ENCODE results near the gene ATP10A. TPM values are rescaled to one million over a fixed set of nuclear protein-coding genes. Genes with fewer than 3 reads are reported as not detected.

The ATP10A gene
- polyA plus RNA-seq, 1 donor (not counting 4 experiments of a cell fraction or from before 2014, with no cell fraction given) = not detected

DNA sequence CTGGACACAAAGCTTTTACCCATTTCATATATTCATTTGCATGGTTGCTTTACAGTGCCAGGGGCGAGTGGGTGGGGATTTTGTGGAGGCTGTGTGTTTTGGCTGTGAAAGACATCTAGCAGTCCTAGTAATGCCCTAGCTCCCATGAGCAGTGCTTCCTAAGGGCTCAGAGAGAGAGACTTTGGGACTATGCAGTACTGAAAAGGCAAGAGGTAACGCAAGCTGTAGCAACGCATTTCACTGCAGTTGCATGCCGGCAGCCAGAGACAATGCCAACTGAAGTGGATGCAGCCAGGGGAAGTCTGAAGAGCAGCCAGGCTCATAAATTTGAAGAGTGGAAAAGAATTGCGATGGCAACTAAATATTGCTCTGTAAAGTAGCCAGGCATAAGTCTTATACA is 27.4 kb upstream of the ATP10A start:
- H3K4me1 ChIP-seq (ENCODE audit: control insufficient read depth, extremely low read depth, insufficient read depth, low read length) = no peaks in the 10 kb centered on the region
- DNase-seq (ENCODE audit: low read depth, low spot score) = no peak
- no peak for TF ChIP-seq EZH2 (IDR thresholded peaks at IDR 0.05; ENCODE audit: low read length)
- no peaks in the 10 kb centered on the region for H3K36me3 ChIP-seq (ENCODE audit: control insufficient read depth in 2 of 2, extremely low read depth in 1 of 2, insufficient read depth in 2 of 2, low read length in 2 of 2)
- H4K20me1 ChIP-seq (ENCODE audit: control insufficient read depth, extremely low read depth, insufficient read depth, low read length) = no peaks in the 10 kb centered on the region
- no peaks in the 10 kb centered on the region for H3K27me3 ChIP-seq (ENCODE audit: control insufficient read depth, extremely low read depth, insufficient read depth, low read length)
- no peak overlapping the region for H3K4me3 ChIP-seq (ENCODE audit: control insufficient read depth in 2 of 3, extremely low read depth in 1 of 3, insufficient read depth in 2 of 3, low read depth in 1 of 3, low read length in 3 of 3)
- dilution Hi-C loops (cut with MboI; ENCODE audit: extremely low pct_ligation_motif_present, low sequenced_read_pairs) = no loop called here
- H3K9me3 ChIP-seq (ENCODE audit: control insufficient read depth, low read depth, low read length) = peaks cover 3% of the 10 kb centered on the region
- no peak overlapping the region for H3K9ac ChIP-seq (ENCODE audit: control insufficient read depth, extremely low read depth, insufficient read depth, low read length)
- no peak for FAIRE-seq
- H3K27ac ChIP-seq (ENCODE audit: control insufficient read depth, insufficient read depth, low read length) = no peak overlapping the region
- no peak overlapping the region for H2AFZ ChIP-seq (ENCODE audit: control insufficient read depth, low read length)
- H3K9me1 ChIP-seq (ENCODE audit: control insufficient read depth, extremely low read depth, insufficient read depth, low read length) = no peaks in the 10 kb centered on the region
- H3K4me2 ChIP-seq (ENCODE audit: control insufficient read depth, extremely low read depth, insufficient read depth, low read depth, low read length) = no peak overlapping the region
- H3K79me2 ChIP-seq (ENCODE audit: control insufficient read depth, insufficient read depth, low read length) = no peaks in the 10 kb centered on the region

DNA sequence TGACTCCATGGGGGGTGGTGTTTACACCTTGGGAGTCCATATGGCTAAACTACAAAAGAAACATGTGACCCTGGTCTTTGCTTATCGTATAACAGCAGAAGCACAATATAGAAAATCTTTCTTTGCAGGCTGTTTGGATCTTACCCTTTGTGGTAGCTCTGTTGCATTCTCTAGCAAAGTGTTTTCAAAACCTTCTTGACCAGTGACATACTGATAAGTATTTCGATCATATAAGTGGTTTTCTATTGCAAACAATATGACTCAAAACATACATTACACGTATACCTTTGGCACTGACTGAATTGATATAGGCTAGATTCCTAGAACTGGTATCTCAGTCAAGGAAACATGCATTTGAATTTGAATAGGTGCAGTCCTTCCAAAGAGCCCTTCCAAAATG is 24.7 kb upstream of the ATP10A start:
- H3K9ac ChIP-seq (ENCODE audit: control insufficient read depth, extremely low read depth, insufficient read depth, low read length) = no peak overlapping the region
- DNase-seq (ENCODE audit: low read depth, low spot score) (no peak), FAIRE-seq (no peak)
- no peak overlapping the region for H2AFZ ChIP-seq (ENCODE audit: control insufficient read depth, low read length)
- no peaks in the 10 kb centered on the region for H3K36me3 ChIP-seq (ENCODE audit: control insufficient read depth in 2 of 2, extremely low read depth in 1 of 2, insufficient read depth in 2 of 2, low read length in 2 of 2)
- no peaks in the 10 kb centered on the region for H3K27me3 ChIP-seq (ENCODE audit: control insufficient read depth, extremely low read depth, insufficient read depth, low read length)
- H3K9me1 ChIP-seq (ENCODE audit: control insufficient read depth, extremely low read depth, insufficient read depth, low read length) = no peaks in the 10 kb centered on the region
- no peak overlapping the region for H3K4me3 ChIP-seq (ENCODE audit: control insufficient read depth in 2 of 3, extremely low read depth in 1 of 3, insufficient read depth in 2 of 3, low read depth in 1 of 3, low read length in 3 of 3)
- TF ChIP-seq, protein P1, sequence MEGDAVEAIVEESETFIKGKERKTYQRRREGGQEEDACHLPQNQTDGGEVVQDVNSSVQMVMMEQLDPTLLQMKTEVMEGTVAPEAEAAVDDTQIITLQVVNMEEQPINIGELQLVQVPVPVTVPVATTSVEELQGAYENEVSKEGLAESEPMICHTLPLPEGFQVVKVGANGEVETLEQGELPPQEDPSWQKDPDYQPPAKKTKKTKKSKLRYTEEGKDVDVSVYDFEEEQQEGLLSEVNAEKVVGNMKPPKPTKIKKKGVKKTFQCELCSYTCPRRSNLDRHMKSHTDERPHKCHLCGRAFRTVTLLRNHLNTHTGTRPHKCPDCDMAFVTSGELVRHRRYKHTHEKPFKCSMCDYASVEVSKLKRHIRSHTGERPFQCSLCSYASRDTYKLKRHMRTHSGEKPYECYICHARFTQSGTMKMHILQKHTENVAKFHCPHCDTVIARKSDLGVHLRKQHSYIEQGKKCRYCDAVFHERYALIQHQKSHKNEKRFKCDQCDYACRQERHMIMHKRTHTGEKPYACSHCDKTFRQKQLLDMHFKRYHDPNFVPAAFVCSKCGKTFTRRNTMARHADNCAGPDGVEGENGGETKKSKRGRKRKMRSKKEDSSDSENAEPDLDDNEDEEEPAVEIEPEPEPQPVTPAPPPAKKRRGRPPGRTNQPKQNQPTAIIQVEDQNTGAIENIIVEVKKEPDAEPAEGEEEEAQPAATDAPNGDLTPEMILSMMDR (optimal IDR thresholded peaks at IDR 0.05 in 1 of 3, IDR thresholded peaks at IDR 0.05 in 1 of 3, conservative IDR thresholded peaks at IDR 0.05 in 1 of 3; ENCODE audit: extremely low read depth in 1 of 3, insufficient read depth in 2 of 3, low read length in 3 of 3) = no peak
- no peak for TF ChIP-seq EZH2 (IDR thresholded peaks at IDR 0.05; ENCODE audit: low read length)
- no peaks in the 10 kb centered on the region for H4K20me1 ChIP-seq (ENCODE audit: control insufficient read depth, extremely low read depth, insufficient read depth, low read length)
- dilution Hi-C loops (cut with MboI; ENCODE audit: extremely low pct_ligation_motif_present, low sequenced_read_pairs) = no loop called here
- H3K27ac ChIP-seq (ENCODE audit: control insufficient read depth, insufficient read depth, low read length) = no peak overlapping the region
- H3K4me1 ChIP-seq (ENCODE audit: control insufficient read depth, extremely low read depth, insufficient read depth, low read length) = no peaks in the 10 kb centered on the region
- no peak overlapping the region for H3K4me2 ChIP-seq (ENCODE audit: control insufficient read depth, extremely low read depth, insufficient read depth, low read depth, low read length)
- H3K79me2 ChIP-seq (ENCODE audit: control insufficient read depth, insufficient read depth, low read length) = no peaks in the 10 kb centered on the region
- peaks cover 3% of the 10 kb centered on the region for H3K9me3 ChIP-seq (ENCODE audit: control insufficient read depth, low read depth, low read length)

- Histone ChIP-seq H2AFZ (ENCODE audit: control insufficient read depth, low read length) (no peak overlapping the region), H4K20me1 (ENCODE audit: control insufficient read depth, extremely low read depth, insufficient read depth, low read length) (no peaks in the 10 kb centered on the region), H3K27ac (ENCODE audit: control insufficient read depth, insufficient read depth, low read length) (no peak overlapping the region), H3K9me1 (ENCODE audit: control insufficient read depth, extremely low read depth, insufficient read depth, low read length) (no peaks in the 10 kb centered on the region), H3K36me3 (ENCODE audit: control insufficient read depth in 2 of 2, extremely low read depth in 1 of 2, insufficient read depth in 2 of 2, low read length in 2 of 2) (no peaks in the 10 kb centered on the region), H3K4me1 (ENCODE audit: control insufficient read depth, extremely low read depth, insufficient read depth, low read length) (no peaks in the 10 kb centered on the region), H3K4me3 (ENCODE audit: control insufficient read depth in 2 of 3, extremely low read depth in 1 of 3, insufficient read depth in 2 of 3, low read depth in 1 of 3, low read length in 3 of 3) (no peak overlapping the region), H3K9ac (ENCODE audit: control insufficient read depth, extremely low read depth, insufficient read depth, low read length) (no peak overlapping the region), H3K9me3 (ENCODE audit: control insufficient read depth, low read depth, low read length) (peaks cover 3% of the 10 kb centered on the region), H3K4me2 (ENCODE audit: control insufficient read depth, extremely low read depth, insufficient read depth, low read depth, low read length) (no peak overlapping the region), H3K27me3 (ENCODE audit: control insufficient read depth, extremely low read depth, insufficient read depth, low read length) (no peaks in the 10 kb centered on the region), H3K79me2 (ENCODE audit: control insufficient read depth, insufficient read depth, low read length) (no peaks in the 10 kb centered on the region)
- TF ChIP-seq, protein P1 (optimal IDR thresholded peaks at IDR 0.05 in 1 of 3, IDR thresholded peaks at IDR 0.05 in 1 of 3, conservative IDR thresholded peaks at IDR 0.05 in 1 of 3; ENCODE audit: extremely low read depth in 1 of 3, insufficient read depth in 2 of 3, low read length in 3 of 3) = no peak
- dilution Hi-C loops (cut with MboI; ENCODE audit: extremely low pct_ligation_motif_present, low sequenced_read_pairs) = no loop called here
- FAIRE-seq (no peak), DNase-seq (ENCODE audit: low read depth, low spot score) (no peak)
These were observed 23.5 kb upstream of the ATP10A start for GRCh38 chr15:25886498-25887140.
